Ishikawa (cell line): Measurements from ENCODE around the gene PRIMA1.
A peak's percentile ranks its signal among the peaks of the same experiment; 100 is the strongest.

Experiments
- CEBPB ChIP-seq: IDR thresholded peaks from 2 replicates; pipeline ENCODE4 v1.6.1; 2012
- CREB1 ChIP-seq: IDR thresholded peaks from 2 replicates; pipeline ENCODE4 v1.6.1; 2012; ENCODE audit warnings: low read depth
- EGR1 ChIP-seq: IDR thresholded peaks from 2 replicates; pipeline ENCODE4 v1.6.1; 2012
- EP300 ChIP-seq: IDR thresholded peaks from 2 replicates; pipeline ENCODE4 v1.6.1; 2012; ENCODE audit warnings: borderline replicate concordance
- FOXM1 ChIP-seq: IDR thresholded peaks from 2 replicates; pipeline ENCODE4 v1.6.1; 2012; ENCODE audit warnings: low read depth, borderline replicate concordance
- MAX ChIP-seq: IDR thresholded peaks from 2 replicates; pipeline ENCODE4 v1.6.1; 2012
- NFIC ChIP-seq: IDR thresholded peaks from 2 replicates; pipeline ENCODE4 v1.6.1; 2012
- RAD21 ChIP-seq: IDR thresholded peaks from 2 replicates; pipeline ENCODE4 v1.6.1; 2012; ENCODE audit warnings: low read depth
- TAF1 ChIP-seq: IDR thresholded peaks from 2 replicates; pipeline ENCODE4 v1.6.1; 2012; ENCODE audit warnings: low read depth, mild to moderate bottlenecking
- TCF12 ChIP-seq: IDR thresholded peaks from 2 replicates; pipeline ENCODE4 v1.6.1; 2012; ENCODE audit warnings: low read depth
- TEAD4 ChIP-seq: IDR thresholded peaks from 2 replicates; pipeline ENCODE4 v1.6.1; 2012
- YY1 ChIP-seq: IDR thresholded peaks from 2 replicates; pipeline ENCODE4 v1.6.1; 2012; ENCODE audit warnings: low read depth
- TF ChIP-seq, protein P1 (sequence below): IDR thresholded peaks from 2 replicates; pipeline ENCODE4 v1.6.1; 2012; ENCODE audit warnings: low read depth, mild to moderate bottlenecking

- TF ChIP-seq EP300 (peak; percentile 98), TEAD4 (peak; percentile 95), MAX (peak; percentile 94), CREB1 (peak; percentile 55; the same call in 1 of the 2 replicates), YY1 (peak; percentile 51), NFIC (peak; percentile 92), RAD21 (peak; percentile 38), EGR1 (peak; percentile 82), FOXM1 (peak; percentile 98), CEBPB (peak; percentile 35; the same call in 1 of the 2 replicates), TCF12 (peak; percentile 99), TAF1 (no peak)
- TF ChIP-seq, protein P1, sequence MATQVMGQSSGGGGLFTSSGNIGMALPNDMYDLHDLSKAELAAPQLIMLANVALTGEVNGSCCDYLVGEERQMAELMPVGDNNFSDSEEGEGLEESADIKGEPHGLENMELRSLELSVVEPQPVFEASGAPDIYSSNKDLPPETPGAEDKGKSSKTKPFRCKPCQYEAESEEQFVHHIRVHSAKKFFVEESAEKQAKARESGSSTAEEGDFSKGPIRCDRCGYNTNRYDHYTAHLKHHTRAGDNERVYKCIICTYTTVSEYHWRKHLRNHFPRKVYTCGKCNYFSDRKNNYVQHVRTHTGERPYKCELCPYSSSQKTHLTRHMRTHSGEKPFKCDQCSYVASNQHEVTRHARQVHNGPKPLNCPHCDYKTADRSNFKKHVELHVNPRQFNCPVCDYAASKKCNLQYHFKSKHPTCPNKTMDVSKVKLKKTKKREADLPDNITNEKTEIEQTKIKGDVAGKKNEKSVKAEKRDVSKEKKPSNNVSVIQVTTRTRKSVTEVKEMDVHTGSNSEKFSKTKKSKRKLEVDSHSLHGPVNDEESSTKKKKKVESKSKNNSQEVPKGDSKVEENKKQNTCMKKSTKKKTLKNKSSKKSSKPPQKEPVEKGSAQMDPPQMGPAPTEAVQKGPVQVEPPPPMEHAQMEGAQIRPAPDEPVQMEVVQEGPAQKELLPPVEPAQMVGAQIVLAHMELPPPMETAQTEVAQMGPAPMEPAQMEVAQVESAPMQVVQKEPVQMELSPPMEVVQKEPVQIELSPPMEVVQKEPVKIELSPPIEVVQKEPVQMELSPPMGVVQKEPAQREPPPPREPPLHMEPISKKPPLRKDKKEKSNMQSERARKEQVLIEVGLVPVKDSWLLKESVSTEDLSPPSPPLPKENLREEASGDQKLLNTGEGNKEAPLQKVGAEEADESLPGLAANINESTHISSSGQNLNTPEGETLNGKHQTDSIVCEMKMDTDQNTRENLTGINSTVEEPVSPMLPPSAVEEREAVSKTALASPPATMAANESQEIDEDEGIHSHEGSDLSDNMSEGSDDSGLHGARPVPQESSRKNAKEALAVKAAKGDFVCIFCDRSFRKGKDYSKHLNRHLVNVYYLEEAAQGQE = no peak
Observed at GRCh38 chr14:93712838-93713724, 75.2 kb downstream of the PRIMA1 start.
